ENCODE measurements around the gene PLEKHA7. TPM values are rescaled to one million over a fixed set of nuclear protein-coding genes. Genes with fewer than 3 reads are reported as not detected.

Gene PLEKHA7
- total RNA-seq, 2 experiments from 2014 or later = 0.13 TPM; not detected in 1

DNA sequence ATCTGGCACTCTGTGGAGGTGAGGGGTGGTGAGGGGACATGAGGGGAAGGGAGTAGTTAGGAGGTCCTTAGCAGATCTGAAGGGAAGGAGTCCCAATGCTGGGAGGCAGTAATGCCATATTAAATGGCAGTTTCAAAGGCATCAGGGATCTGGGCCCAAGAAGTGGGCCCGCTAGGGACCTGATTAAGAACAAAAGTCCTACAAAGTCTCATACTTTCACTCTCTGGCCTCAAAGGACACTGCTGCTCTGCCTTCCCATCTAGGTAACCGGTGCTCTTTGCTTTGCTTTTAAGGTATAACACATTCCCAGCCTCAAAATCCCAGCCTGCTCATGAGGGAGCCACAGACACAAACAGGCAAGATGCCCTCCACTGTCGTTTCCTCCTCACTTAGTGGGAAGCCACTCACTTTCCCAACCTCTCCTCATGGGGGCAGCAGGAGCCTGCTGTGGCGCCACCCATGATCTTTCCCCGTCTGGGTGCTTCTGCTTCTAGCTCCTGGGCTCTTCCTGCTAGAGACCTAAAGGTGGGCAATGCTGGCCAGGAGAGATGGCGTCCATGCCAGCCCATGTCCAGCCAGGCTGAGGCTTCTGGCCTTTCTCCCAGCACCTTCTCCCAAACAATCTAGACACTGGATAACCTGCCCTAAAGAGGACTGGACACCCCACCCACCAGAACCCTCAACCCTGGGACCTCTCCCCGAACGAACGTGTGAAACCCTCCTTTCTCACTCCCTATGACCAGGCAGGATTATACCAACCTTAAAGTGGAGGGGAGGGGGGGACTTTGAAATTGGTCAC lies 68.3 kb downstream of the PLEKHA7 start:
- DNase-seq (ENCODE audit: low spot score) = peak; percentile 45
- CTCF ChIA-PET (ENCODE audit: unreplicated experiment) = no interaction called here
- Histone ChIP-seq H4K20me1 (ENCODE audit: insufficient read depth, low read length) (no peaks in the 10 kb centered on the region), H3K4me2 (ENCODE audit: low read length) (no peak overlapping the region), H3K9me2 (ENCODE audit: insufficient read depth, low read length) (no peaks in the 10 kb centered on the region), H3K9me3 (ENCODE audit: low read length) (no peaks in the 10 kb centered on the region), H3K4me3 (ENCODE audit: low read depth, low read length, poor library complexity, severe bottlenecking) (no peak overlapping the region), H3K36me3 (ENCODE audit: insufficient read depth, low read length) (no peaks in the 10 kb centered on the region), H3K27ac (ENCODE audit: low read depth, low read length, poor library complexity, severe bottlenecking) (no peak overlapping the region), H3K79me2 (ENCODE audit: insufficient read depth, low read depth, low read length) (no peaks in the 10 kb centered on the region), H2AFZ (ENCODE audit: low read length) (peak overlapping the region; percentile 46), H3K4me1 (ENCODE audit: insufficient read depth, low read length, poor library complexity, severe bottlenecking) (peaks cover 9% of the 10 kb centered on the region)
- BruUV-seq (replicated peaks) = no TSS peak
- TF ChIP-seq, protein P1, sequence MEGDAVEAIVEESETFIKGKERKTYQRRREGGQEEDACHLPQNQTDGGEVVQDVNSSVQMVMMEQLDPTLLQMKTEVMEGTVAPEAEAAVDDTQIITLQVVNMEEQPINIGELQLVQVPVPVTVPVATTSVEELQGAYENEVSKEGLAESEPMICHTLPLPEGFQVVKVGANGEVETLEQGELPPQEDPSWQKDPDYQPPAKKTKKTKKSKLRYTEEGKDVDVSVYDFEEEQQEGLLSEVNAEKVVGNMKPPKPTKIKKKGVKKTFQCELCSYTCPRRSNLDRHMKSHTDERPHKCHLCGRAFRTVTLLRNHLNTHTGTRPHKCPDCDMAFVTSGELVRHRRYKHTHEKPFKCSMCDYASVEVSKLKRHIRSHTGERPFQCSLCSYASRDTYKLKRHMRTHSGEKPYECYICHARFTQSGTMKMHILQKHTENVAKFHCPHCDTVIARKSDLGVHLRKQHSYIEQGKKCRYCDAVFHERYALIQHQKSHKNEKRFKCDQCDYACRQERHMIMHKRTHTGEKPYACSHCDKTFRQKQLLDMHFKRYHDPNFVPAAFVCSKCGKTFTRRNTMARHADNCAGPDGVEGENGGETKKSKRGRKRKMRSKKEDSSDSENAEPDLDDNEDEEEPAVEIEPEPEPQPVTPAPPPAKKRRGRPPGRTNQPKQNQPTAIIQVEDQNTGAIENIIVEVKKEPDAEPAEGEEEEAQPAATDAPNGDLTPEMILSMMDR (conservative IDR thresholded peaks at IDR 0.05; ENCODE audit: low read length) = peak; percentile 71
- TF ChIP-seq EZH2phosphoT487 (IDR thresholded peaks at IDR 0.05; ENCODE audit: borderline replicate concordance, low read depth, low read length) = no peak
- POLR2A ChIA-PET = no interaction called here
- intact Hi-C loops (cut with micrococcal nuclease; ENCODE audit: unreplicated experiment) = loop anchor here (10.0 kb wide), 1 partner anchor 579 kb away; no protein-coding TSS in a partner anchor

DNA sequence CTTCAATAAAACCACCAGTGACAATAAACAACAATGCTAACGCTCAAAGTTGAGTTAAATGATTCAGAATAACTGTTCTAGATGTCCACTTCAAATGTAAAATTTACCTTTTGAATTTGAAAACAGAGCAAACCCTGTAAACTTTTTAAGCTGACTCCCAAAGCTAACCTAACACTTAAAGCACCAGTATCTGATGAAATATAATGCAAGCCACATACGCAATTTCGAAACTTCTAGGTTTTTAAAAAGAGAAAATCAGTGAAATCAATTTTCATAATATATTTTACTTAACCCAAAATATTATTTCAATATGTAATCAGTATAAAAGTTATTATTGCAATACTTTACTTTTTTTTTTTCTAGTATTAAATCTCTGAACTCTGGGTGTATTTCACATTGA lies 71.3 kb downstream of the PLEKHA7 start:
- intact Hi-C loops (cut with micrococcal nuclease; ENCODE audit: unreplicated experiment) = loop anchor here (10.0 kb wide), 1 partner anchor 582 kb away; no protein-coding TSS in a partner anchor
- Histone ChIP-seq H3K79me2 (ENCODE audit: insufficient read depth, low read depth, low read length) (no peaks in the 10 kb centered on the region), H3K9me2 (ENCODE audit: insufficient read depth, low read length) (no peaks in the 10 kb centered on the region), H3K9me3 (ENCODE audit: low read length) (no peaks in the 10 kb centered on the region), H4K20me1 (ENCODE audit: insufficient read depth, low read length) (no peaks in the 10 kb centered on the region), H3K27ac (ENCODE audit: low read depth, low read length, poor library complexity, severe bottlenecking) (no peak overlapping the region), H3K4me3 (ENCODE audit: low read depth, low read length, poor library complexity, severe bottlenecking) (no peak overlapping the region), H3K4me1 (ENCODE audit: insufficient read depth, low read length, poor library complexity, severe bottlenecking) (peaks cover 9% of the 10 kb centered on the region), H2AFZ (ENCODE audit: low read length) (no peak overlapping the region), H3K4me2 (ENCODE audit: low read length) (no peak overlapping the region), H3K36me3 (ENCODE audit: insufficient read depth, low read length) (no peaks in the 10 kb centered on the region)
- POLR2A ChIA-PET = interaction anchor here (0.6 to 0.7 kb wide), 2 partner anchors 54 to 578 kb away, joined by 3 read pairs; no protein-coding TSS in a partner anchor
- no peak for DNase-seq (ENCODE audit: low spot score)
- CTCF ChIA-PET (ENCODE audit: unreplicated experiment) = no interaction called here
- BruUV-seq (replicated peaks) = no TSS peak
- TF ChIP-seq EZH2phosphoT487 (IDR thresholded peaks at IDR 0.05; ENCODE audit: borderline replicate concordance, low read depth, low read length) = no peak
- TF ChIP-seq, protein P1 (conservative IDR thresholded peaks at IDR 0.05; ENCODE audit: low read length) = no peak

DNA sequence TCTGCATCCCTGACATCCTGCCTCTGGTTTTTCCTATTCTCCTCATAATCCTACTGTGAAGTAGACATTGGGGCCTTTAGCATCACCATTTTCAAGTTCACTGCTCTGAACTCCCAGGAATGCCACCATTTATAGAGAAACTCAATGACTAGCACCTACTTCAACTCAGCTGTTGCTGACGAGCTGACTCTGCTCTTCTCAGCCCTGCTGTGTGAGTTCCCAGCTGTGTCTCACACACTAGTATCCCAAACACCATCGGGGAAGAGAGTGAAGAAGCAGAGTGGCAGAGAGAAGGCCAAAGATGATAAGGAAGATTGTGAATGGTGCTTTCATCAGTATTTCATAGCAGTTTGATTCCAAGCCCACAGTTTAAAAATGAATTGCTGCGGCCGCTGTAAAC lies 71.9 kb downstream of the PLEKHA7 start:
- no TSS peak for BruUV-seq (replicated peaks)
- Histone ChIP-seq H4K20me1 (ENCODE audit: insufficient read depth, low read length) (no peaks in the 10 kb centered on the region), H3K4me3 (ENCODE audit: low read depth, low read length, poor library complexity, severe bottlenecking) (no peak overlapping the region), H3K4me1 (ENCODE audit: insufficient read depth, low read length, poor library complexity, severe bottlenecking) (peaks cover 9% of the 10 kb centered on the region), H3K36me3 (ENCODE audit: insufficient read depth, low read length) (no peaks in the 10 kb centered on the region), H3K79me2 (ENCODE audit: insufficient read depth, low read depth, low read length) (no peaks in the 10 kb centered on the region), H3K4me2 (ENCODE audit: low read length) (no peak overlapping the region), H3K9me2 (ENCODE audit: insufficient read depth, low read length) (no peaks in the 10 kb centered on the region), H3K9me3 (ENCODE audit: low read length) (no peaks in the 10 kb centered on the region), H3K27ac (ENCODE audit: low read depth, low read length, poor library complexity, severe bottlenecking) (no peak overlapping the region), H2AFZ (ENCODE audit: low read length) (no peak overlapping the region)
- no peak for TF ChIP-seq EZH2phosphoT487 (IDR thresholded peaks at IDR 0.05; ENCODE audit: borderline replicate concordance, low read depth, low read length)
- TF ChIP-seq, protein P1 (conservative IDR thresholded peaks at IDR 0.05; ENCODE audit: low read length) = no peak
- intact Hi-C loops (cut with micrococcal nuclease; ENCODE audit: unreplicated experiment) = loop anchor here (10.0 kb wide), 1 partner anchor 582 kb away; no protein-coding TSS in a partner anchor
- ChIA-PET CTCF (ENCODE audit: unreplicated experiment) (no interaction called here), POLR2A (interaction anchor here (0.6 to 0.7 kb wide), 2 partner anchors 55 to 578 kb away, joined by 3 read pairs; no protein-coding TSS in a partner anchor)
- DNase-seq (ENCODE audit: low spot score) = no peak
